ENCODE results near the gene CCDC102A. TPM values are rescaled to one million over a fixed set of nuclear protein-coding genes. Genes with fewer than 3 reads are reported as not detected.

CCDC102A gene
- total RNA-seq, 5 donors from 2014 or later (not counting 1 experiment from before 2014, with no cell fraction given): 6.1 to 11.2 (median 6.6) TPM

DNA sequence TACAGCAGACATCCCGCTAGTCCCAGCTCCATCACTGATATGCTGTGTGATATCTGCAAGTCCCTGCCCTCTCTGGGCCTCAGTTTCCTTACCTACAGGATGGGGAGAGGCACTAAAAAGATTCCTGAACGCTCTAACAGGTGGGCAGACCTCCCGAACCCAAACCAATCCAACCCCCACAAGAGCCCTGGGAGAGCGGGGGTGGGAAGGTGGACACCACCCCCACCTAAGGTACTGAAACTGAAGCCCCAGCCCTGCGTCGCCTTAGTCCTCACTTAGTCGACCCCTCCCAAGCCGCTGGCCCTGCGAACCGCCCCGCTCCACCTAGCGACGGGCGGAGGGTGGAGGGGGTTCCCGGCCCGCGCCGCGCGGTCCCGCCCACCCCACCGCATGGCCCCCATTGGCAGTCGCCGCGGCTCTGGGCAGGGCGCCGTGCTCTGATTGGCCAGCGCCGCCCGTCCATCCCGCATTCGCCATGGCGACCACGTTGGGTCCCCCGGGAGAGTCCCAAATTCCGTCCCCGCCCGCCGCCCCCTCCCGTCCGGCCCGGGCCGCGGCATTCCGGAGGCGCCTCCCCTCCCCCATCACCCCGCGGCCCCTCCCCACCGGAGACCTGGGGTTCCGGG lies 578 bp downstream of the CCDC102A start:
- Histone ChIP-seq H3K36me3 (ENCODE audit: control insufficient read depth in 2 of 2, extremely low read depth in 1 of 2, insufficient read depth in 1 of 2, low read length in 1 of 2) (no peaks in the 10 kb centered on the region), H3K4me1 (ENCODE audit: control insufficient read depth in 1 of 2, extremely low read depth in 1 of 2, insufficient read depth in 2 of 2, low read length in 2 of 2) (peaks cover 36 to 87% of the 10 kb centered on the region in 2 experiments), H3K4me3 (ENCODE audit: control insufficient read depth in 1 of 2, extremely low read depth in 1 of 2, low read length in 1 of 2) (peak overlapping the region in 1 of 2 donors; percentile 84), H3K27me3 (replicated peaks in 1 of 2; ENCODE audit: control insufficient read depth in 2 of 2, extremely low read depth in 1 of 2, insufficient read depth in 2 of 2, low read length in 1 of 2) (no peaks in the 10 kb centered on the region), H3K9me3 (no peaks in the 10 kb centered on the region), H3K27ac (ENCODE audit: low read length) (peak overlapping the region; percentile 100)
- peaks cover 69 to 77% (median 75%) of the 10 kb centered on the region in 3 donors for H3K4me1 Mint-ChIP-seq
- H3K27ac Mint-ChIP-seq: peak overlapping the region; percentile 87 to 88
- H3K36me3 Mint-ChIP-seq: no peaks in the 10 kb centered on the region
- ATAC-seq (replicated peaks in 1 of 4): peak; percentile 88 to 89 (median 88)
- H3K27me3 Mint-ChIP-seq: no peaks in the 10 kb centered on the region
- no peaks in the 10 kb centered on the region for H3K9me3 Mint-ChIP-seq
- DNase-seq: peak; percentile 87 to 97 (median 91)
- ChIA-PET CTCF (interaction anchor here in 1 of 2 donors (1.2 kb wide), 1 partner anchor 73 kb away, joined by 4 read pairs; the partner anchor contains the start of gene POLR2C), POLR2A (interaction anchor here in 1 of 2 donors (0.5 kb wide), 1 partner anchor 46 kb away, joined by 4 read pairs; no protein-coding TSS in a partner anchor)
- 6% methylated on average over 11 of the region's 50 CpGs for WGBS (ENCODE audit: insufficient coverage)
- peak overlapping the region; percentile 71 to 84 (median 80) for H3K4me3 Mint-ChIP-seq

- Histone ChIP-seq H3K4me3 (ENCODE audit: control insufficient read depth in 1 of 2, extremely low read depth in 1 of 2, low read length in 1 of 2) (peak overlapping the region in 1 of 2 donors; percentile 58), H3K9me3 (no peaks in the 10 kb centered on the region), H3K27ac (ENCODE audit: low read length) (peak overlapping the region; percentile 100), H3K27me3 (replicated peaks in 1 of 2; ENCODE audit: control insufficient read depth in 2 of 2, extremely low read depth in 1 of 2, insufficient read depth in 2 of 2, low read length in 1 of 2) (no peaks in the 10 kb centered on the region), H3K36me3 (ENCODE audit: control insufficient read depth in 2 of 2, extremely low read depth in 1 of 2, insufficient read depth in 1 of 2, low read length in 1 of 2) (no peaks in the 10 kb centered on the region), H3K4me1 (ENCODE audit: control insufficient read depth in 1 of 2, extremely low read depth in 1 of 2, insufficient read depth in 2 of 2, low read length in 2 of 2) (peaks cover 43 to 88% of the 10 kb centered on the region in 2 experiments)
- H3K27ac Mint-ChIP-seq: peak overlapping the region; percentile 87
- WGBS (ENCODE audit: insufficient coverage): 70% methylated on average over 9 of the region's 13 CpGs
- peaks cover 76 to 84% (median 80%) of the 10 kb centered on the region in 3 donors for H3K4me1 Mint-ChIP-seq
- no peaks in the 10 kb centered on the region for H3K9me3 Mint-ChIP-seq
- no peaks in the 10 kb centered on the region for H3K36me3 Mint-ChIP-seq
- no peaks in the 10 kb centered on the region for H3K27me3 Mint-ChIP-seq
- ATAC-seq (replicated peaks in 1 of 4) (no peak), DNase-seq (peak in 2 of 35 experiments; percentile 23 to 30)
- H3K4me3 Mint-ChIP-seq: peak overlapping the region; percentile 4 to 85 (median 80)
- ChIA-PET POLR2A (no interaction called here), CTCF (interaction anchor here in 1 of 2 donors (1.2 kb wide), 1 partner anchor 72 kb away, joined by 4 read pairs; the partner anchor contains the start of gene POLR2C)
These were observed 1.3 kb downstream of the CCDC102A start for GRCh38 chr16:57534881-57535658.

DNA sequence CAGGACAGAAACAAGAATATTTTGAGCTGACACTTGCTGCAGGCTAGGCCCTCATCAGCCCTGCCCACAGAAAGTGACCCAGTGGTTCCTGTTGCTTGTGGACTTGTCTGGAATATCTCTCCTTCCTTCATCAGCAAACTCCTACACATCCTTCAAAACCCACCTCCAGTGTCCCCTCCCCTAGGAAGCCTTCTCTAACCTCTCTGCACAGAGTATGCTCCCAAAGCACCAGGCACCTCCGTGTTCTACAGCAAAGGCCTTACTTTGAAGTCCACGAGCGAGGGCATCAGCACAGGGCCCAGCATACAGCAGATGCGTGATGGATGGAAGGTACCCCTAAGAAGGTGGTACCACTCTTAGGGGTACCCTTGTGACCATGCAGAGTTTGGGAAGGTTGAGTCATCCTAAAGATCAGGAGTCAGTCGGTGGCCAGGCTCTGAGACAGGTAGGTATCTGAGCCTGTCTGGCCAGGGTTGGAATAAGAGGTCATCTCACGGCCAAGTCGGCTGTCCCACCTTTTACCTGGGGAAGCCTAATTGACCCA lies 2.0 kb downstream of the CCDC102A start:
- Mint-ChIP-seq H3K36me3 (peaks cover 5% of the 10 kb centered on the region), H3K9me3 (no peaks in the 10 kb centered on the region), H3K4me1 (peaks cover 82 to 90% (median 86%) of the 10 kb centered on the region in 3 donors), H3K4me3 (peak overlapping the region; percentile 4 to 85 (median 80)), H3K27me3 (no peaks in the 10 kb centered on the region), H3K27ac (peak overlapping the region; percentile 87)
- POLR2A ChIA-PET: no interaction called here
- DNase-seq (peak in 2 of 35 experiments; percentile 19 to 30), ATAC-seq (replicated peaks in 1 of 4) (no peak)
- CTCF ChIA-PET: interaction anchor here in 1 of 2 donors (1.2 kb wide), 1 partner anchor 72 kb away, joined by 4 read pairs; the partner anchor contains the start of gene POLR2C
- Histone ChIP-seq H3K36me3 (ENCODE audit: control insufficient read depth in 2 of 2, extremely low read depth in 1 of 2, insufficient read depth in 1 of 2, low read length in 1 of 2) (no peaks in the 10 kb centered on the region), H3K27ac (ENCODE audit: low read length) (peak overlapping the region; percentile 100), H3K27me3 (replicated peaks in 1 of 2; ENCODE audit: control insufficient read depth in 2 of 2, extremely low read depth in 1 of 2, insufficient read depth in 2 of 2, low read length in 1 of 2) (no peaks in the 10 kb centered on the region), H3K9me3 (no peaks in the 10 kb centered on the region), H3K4me1 (ENCODE audit: control insufficient read depth in 1 of 2, extremely low read depth in 1 of 2, insufficient read depth in 2 of 2, low read length in 2 of 2) (peaks cover 49 to 88% of the 10 kb centered on the region in 2 experiments), H3K4me3 (ENCODE audit: control insufficient read depth in 1 of 2, extremely low read depth in 1 of 2, low read length in 1 of 2) (no peak overlapping the region)
- WGBS (ENCODE audit: insufficient coverage): 96% methylated on average over 6 of the region's 7 CpGs

- WGBS (ENCODE audit: insufficient coverage): 63% methylated on average over 19 of the region's 19 CpGs
These were observed 2.7 kb downstream of the CCDC102A start for GRCh38 chr16:57533431-57534336.

DNA sequence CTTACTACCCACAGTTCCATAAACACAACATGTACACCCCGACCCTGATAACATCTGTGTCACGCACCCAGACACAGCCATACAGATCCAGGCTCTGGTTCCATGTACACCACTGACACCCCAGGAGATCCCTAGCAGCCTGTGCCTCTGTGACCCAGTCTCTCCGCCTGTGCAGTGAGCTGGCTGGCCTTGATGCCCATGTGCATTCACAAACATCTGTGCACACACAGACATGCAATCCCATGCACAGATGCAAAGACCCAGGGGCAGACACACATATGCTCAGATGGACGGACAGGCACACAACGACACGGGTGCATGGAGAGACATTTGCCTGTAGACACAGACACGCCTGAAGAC lies 4.1 kb downstream of the CCDC102A start:
- ChIA-PET CTCF (no interaction called here), POLR2A (no interaction called here)
- Histone ChIP-seq H3K4me3 (ENCODE audit: control insufficient read depth in 1 of 2, extremely low read depth in 1 of 2, low read length in 1 of 2) (no peak overlapping the region), H3K4me1 (ENCODE audit: control insufficient read depth in 1 of 2, extremely low read depth in 1 of 2, insufficient read depth in 2 of 2, low read length in 2 of 2) (peaks cover 46 to 75% of the 10 kb centered on the region in 2 experiments), H3K27ac (ENCODE audit: low read length) (no peak overlapping the region), H3K36me3 (ENCODE audit: control insufficient read depth in 2 of 2, extremely low read depth in 1 of 2, insufficient read depth in 1 of 2, low read length in 1 of 2) (peaks cover 0 to 3% of the 10 kb centered on the region in 2 donors), H3K27me3 (replicated peaks in 1 of 2; ENCODE audit: control insufficient read depth in 2 of 2, extremely low read depth in 1 of 2, insufficient read depth in 2 of 2, low read length in 1 of 2) (no peaks in the 10 kb centered on the region), H3K9me3 (no peaks in the 10 kb centered on the region)
- Mint-ChIP-seq H3K9me3 (no peaks in the 10 kb centered on the region), H3K36me3 (peaks cover 5% of the 10 kb centered on the region), H3K4me3 (peak overlapping the region in 1 of 3 donors; percentile 85), H3K27me3 (no peaks in the 10 kb centered on the region), H3K4me1 (peaks cover 65 to 71% (median 71%) of the 10 kb centered on the region in 3 donors), H3K27ac (peak overlapping the region; percentile 98 to 99)
- DNase-seq: no peak
- WGBS (ENCODE audit: insufficient coverage): 85% methylated on average over 7 of the region's 7 CpGs
- ATAC-seq (replicated peaks in 1 of 4): no peak

More at GRCh38 chr16:57533431-57534336, 2.7 kb downstream of the CCDC102A start:
- DNase-seq (peak in 14 of 35 experiments; percentile 26 to 67 (median 38)), ATAC-seq (replicated peaks in 1 of 4) (no peak)
- H3K27ac ChIP-seq (ENCODE audit: low read length): peak overlapping the region; percentile 100
- no peaks in the 10 kb centered on the region for H3K9me3 Mint-ChIP-seq
- no peaks in the 10 kb centered on the region for H3K27me3 Mint-ChIP-seq
- H3K4me1 Mint-ChIP-seq: peaks cover 79 to 85% (median 83%) of the 10 kb centered on the region in 3 donors
- H3K27ac Mint-ChIP-seq: peak overlapping the region; percentile 87
- ChIA-PET POLR2A (interaction anchor here in 1 of 2 donors (0.9 kb wide), 1 partner anchor 9 kb away, joined by 4 read pairs; the partner anchor contains the start of gene ADGRG5), CTCF (no interaction called here)
- H3K9me3 ChIP-seq: no peaks in the 10 kb centered on the region
- H3K4me3 Mint-ChIP-seq: peak overlapping the region in 2 of 3 donors; percentile 46 to 85
- no peak overlapping the region for H3K4me3 ChIP-seq (ENCODE audit: control insufficient read depth in 1 of 2, extremely low read depth in 1 of 2, low read length in 1 of 2)
- no peaks in the 10 kb centered on the region for H3K27me3 ChIP-seq (replicated peaks in 1 of 2; ENCODE audit: control insufficient read depth in 2 of 2, extremely low read depth in 1 of 2, insufficient read depth in 2 of 2, low read length in 1 of 2)
- peaks cover 5% of the 10 kb centered on the region for H3K36me3 Mint-ChIP-seq
- peaks cover 49 to 89% of the 10 kb centered on the region in 2 experiments for H3K4me1 ChIP-seq (ENCODE audit: control insufficient read depth in 1 of 2, extremely low read depth in 1 of 2, insufficient read depth in 2 of 2, low read length in 2 of 2)
- H3K36me3 ChIP-seq (ENCODE audit: control insufficient read depth in 2 of 2, extremely low read depth in 1 of 2, insufficient read depth in 1 of 2, low read length in 1 of 2): no peaks in the 10 kb centered on the region
